Thyroid gland (tissue), 4 donors: ENCODE data around the gene SND1. TPM values are rescaled to one million over a fixed set of nuclear protein-coding genes. Genes with fewer than 3 reads are reported as not detected.
"Not testable (repeated sequence)": the region's sequence is repeated elsewhere in the genome, so short reads cannot be mapped to it uniquely, and the experiment has no call there.

Experiments used
- DNase-seq, 2 donors: peaks; one replicate each; pipeline ENCODE4 v3.0.0-alpha.2; 2019
- H3K27ac ChIP-seq, 3 donors: fragments of 200-600 bp; sonication (generic); 1 replicate in 2 of 3; 2 replicates in 1 of 3; pipeline ENCODE4 v1.5.1; 2016 to 2019; ENCODE audit warnings: mild to moderate bottlenecking in 1 of 3, moderate library complexity in 1 of 3
- H3K27me3 ChIP-seq: fragments of 200-600 bp; sonication (generic); one replicate; pipeline ENCODE4 v1.5.1; 2019
- H3K36me3 ChIP-seq, 2 donors: fragments of 200-600 bp; sonication (generic); one replicate each; pipeline ENCODE4 v1.5.1; 2016 to 2019
- H3K4me1 ChIP-seq, 2 donors: fragments of 200-600 bp; sonication (generic); one replicate each; pipeline ENCODE4 v1.5.1; 2017 to 2019
- H3K4me3 ChIP-seq, 3 donors: fragments of 200-600 bp; sonication (generic); replicated peaks in 1 of 3; 1 replicate in 2 of 3; 2 replicates in 1 of 3; pipeline ENCODE4 v1.5.1; 2016; ENCODE audit warnings: mild to moderate bottlenecking in 1 of 3
- H3K9me3 ChIP-seq: fragments of 200-600 bp; sonication (generic); one replicate; pipeline ENCODE4 v1.5.1; 2017
- POLR2A ChIP-seq, 2 donors: fragments of 450-650 bp; IDR thresholded peaks; one replicate each; pipeline ENCODE4 v1.6.1; 2017; ENCODE audit warnings: antibody characterized with exemption in 2 of 2, mild to moderate bottlenecking in 2 of 2, moderate library complexity in 1 of 2
- WGBS, 2 donors: methylation state at CpG; one replicate each; pipeline ENCODE4 v1.1.5; 2017; 5-methylcytosine and 5-hydroxymethylcytosine counted together
- intact Hi-C: fragments of 100-400 bp; cut with DNase I; formaldehyde crosslinking; loops from one replicate; pipeline ENCODE4 v1.15.1; 2023
- total RNA-seq, 4 donors: library from RNA; depleted of rRNA; stranded (reverse); fragments of >200 nt; gene quantifications; one replicate each; pipeline ENCODE4 v1.2.3, GENCODE V29; 2016
- TF ChIP-seq, protein P1 (sequence below), 6 experiments: fragments of 200-600 bp in 3 of 6; fragments of 450-650 bp in 3 of 6; sonication (generic) in 3 of 6; IDR thresholded peaks; one replicate each; pipeline ENCODE4 v1.5.1; 2016 to 2019; ENCODE audit warnings: antibody characterized with exemption in 6 of 6, mild to moderate bottlenecking in 2 of 6, inconsistent platforms in 1 of 6, moderate library complexity in 1 of 6

Gene SND1
- total RNA-seq, 4 donors from 2014 or later = 126 to 167 (median 144) TPM

DNA sequence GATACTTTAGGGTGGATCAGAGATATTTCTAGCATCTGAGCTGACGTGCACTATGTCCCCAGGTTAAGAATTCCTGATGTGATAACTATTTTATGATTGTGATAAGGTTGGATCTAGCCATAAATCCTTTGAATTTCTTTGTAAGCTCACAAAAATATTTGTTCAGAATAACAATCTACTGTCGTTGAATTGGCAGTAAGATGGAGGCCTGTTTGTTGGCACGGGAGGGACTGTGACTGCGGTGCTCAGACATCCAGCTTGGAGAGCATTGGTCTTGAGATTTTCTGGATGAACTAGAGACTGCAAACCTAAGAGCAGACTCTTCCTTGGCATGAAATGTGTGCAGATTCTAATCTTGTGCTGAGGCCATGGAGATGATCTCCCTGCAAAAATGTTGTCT, 248.1 kb downstream of the SND1 start:
- Histone ChIP-seq H3K27me3 (no peaks in the 10 kb centered on the region), H3K9me3 (no peaks in the 10 kb centered on the region)
- intact Hi-C loops = no loop called here

DNA sequence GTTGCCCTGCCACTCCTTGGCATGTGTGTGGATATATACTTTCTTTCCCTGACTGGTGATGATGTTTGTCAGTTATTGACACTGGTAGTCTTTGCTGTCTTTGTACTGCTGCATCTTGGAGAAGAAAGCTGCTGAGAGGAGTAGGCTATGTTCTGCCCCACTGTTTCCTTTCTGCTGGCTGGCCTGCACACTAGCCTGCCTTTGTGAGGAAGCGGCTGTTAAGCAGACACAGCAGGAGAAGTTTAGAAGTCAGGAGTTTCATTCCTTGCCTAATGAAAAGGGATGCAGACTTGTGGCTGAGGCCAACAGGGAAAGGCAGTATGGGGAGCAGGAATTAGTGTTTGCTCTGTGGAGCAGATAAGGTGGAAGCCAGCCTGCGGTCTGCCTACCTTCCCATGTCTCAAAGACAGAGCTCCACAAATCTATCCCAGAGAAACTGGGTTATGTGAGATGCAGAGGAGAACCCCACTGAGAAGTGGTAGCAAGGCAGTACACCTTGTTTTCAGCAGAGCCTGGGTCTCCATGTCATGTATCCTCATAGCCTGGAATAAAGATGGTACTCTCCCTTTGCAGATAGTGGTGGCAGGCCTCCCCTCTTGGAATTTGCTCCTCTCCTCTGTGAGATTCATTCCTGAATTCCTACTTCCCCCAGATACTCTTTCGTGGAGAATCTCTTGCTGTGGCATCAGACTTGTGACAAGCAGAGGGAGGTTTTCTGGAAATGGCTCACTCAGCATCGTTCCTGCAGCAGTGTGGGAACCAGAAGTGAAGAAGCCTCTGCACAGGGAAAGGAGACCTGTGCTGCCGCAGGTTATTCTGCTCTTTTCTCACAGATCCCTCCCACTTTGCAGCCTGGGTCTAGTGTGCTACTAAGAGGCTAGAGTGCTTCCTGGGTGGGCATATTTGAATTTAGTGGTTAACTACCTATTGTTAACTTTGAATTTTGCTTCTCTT, 249.0 kb downstream of the SND1 start:
- Histone ChIP-seq H3K9me3 (no peaks in the 10 kb centered on the region), H3K4me3 (no peak overlapping the region), H3K36me3 (no peaks in the 10 kb centered on the region), H3K4me1 (peaks cover 11 to 13% of the 10 kb centered on the region in 2 donors), H3K27ac (no peak overlapping the region), H3K27me3 (no peaks in the 10 kb centered on the region)
- 81 to 84% methylated on average over 5 of the region's 5 CpGs for WGBS, 2 donors
- no peak for DNase-seq
- no peak for TF ChIP-seq POLR2A (IDR thresholded peaks at IDR 0.05)
- TF ChIP-seq, protein P1, sequence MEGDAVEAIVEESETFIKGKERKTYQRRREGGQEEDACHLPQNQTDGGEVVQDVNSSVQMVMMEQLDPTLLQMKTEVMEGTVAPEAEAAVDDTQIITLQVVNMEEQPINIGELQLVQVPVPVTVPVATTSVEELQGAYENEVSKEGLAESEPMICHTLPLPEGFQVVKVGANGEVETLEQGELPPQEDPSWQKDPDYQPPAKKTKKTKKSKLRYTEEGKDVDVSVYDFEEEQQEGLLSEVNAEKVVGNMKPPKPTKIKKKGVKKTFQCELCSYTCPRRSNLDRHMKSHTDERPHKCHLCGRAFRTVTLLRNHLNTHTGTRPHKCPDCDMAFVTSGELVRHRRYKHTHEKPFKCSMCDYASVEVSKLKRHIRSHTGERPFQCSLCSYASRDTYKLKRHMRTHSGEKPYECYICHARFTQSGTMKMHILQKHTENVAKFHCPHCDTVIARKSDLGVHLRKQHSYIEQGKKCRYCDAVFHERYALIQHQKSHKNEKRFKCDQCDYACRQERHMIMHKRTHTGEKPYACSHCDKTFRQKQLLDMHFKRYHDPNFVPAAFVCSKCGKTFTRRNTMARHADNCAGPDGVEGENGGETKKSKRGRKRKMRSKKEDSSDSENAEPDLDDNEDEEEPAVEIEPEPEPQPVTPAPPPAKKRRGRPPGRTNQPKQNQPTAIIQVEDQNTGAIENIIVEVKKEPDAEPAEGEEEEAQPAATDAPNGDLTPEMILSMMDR (IDR thresholded peaks at IDR 0.05) = no peak
- intact Hi-C loops = no loop called here

More for the DNA sequence above, 248.1 kb downstream of the SND1 start:
- WGBS, 2 donors = 49 to 76% methylated on average over 4 of the region's 4 CpGs
- Histone ChIP-seq H3K4me3 (no peak overlapping the region), H3K36me3 (no peaks in the 10 kb centered on the region), H3K27ac (no peak overlapping the region), H3K4me1 (peaks cover 11 to 13% of the 10 kb centered on the region in 2 donors)
- TF ChIP-seq, protein P1 (IDR thresholded peaks at IDR 0.05) = no peak
- no peak for TF ChIP-seq POLR2A (IDR thresholded peaks at IDR 0.05)
- no peak for DNase-seq

DNA sequence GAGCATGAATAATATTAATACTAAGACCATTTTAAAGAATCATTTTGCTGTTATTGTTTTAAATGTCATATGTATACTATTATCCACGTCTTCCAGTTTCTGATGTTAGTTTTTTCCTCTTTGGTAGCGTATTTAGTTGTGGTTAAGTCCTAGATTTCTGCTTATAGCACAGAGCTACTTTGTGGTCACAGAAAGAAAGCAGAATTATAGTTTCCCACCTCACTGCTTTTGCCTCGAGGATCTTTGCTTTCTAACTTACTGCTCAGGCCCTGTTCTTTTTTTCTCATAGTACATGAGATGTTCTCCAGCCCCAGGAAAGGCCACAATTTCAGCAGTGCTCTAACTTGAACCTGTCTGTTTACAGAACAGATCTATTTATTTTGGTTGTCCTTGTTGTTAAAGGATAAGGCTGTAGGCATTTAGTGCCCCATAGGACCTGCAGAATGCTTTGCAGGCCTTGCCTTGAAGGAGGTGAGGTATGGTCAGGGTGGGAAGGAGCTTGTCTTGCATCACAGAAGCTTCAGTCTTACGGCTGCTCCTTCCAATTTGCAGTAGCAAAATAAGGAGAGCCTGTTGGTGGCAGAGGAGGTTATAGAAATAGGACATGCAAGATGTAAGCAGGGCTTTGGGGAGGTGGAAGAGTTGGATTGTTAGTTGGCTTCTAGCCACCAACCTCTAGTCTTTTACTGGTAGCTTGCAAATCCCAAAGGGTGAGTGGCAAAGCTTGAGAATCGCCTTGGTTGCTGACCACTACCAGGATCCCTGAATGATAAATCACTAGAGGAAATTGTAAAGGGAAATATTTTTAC, 250.1 kb downstream of the SND1 start:
- no peak for DNase-seq

DNA sequence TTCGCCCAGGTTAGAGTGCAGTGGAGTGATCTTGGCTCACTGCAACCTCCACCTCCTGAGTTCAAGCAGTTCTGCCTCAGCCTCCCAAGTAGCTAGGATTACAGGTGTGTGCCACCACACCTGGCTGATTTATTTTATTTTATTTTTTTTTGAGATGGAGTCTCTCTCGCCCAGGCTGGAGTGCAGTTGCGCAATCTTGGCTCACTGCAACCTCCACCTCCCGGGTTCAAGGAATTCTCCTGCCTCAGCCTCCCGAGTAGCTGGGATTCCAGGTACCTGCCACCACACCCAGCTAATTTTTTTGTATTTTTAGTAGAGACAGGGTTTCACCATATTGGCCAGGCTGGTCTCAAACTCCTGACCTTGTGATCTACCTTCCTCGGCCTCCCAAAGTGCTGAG, 250.8 kb downstream of the SND1 start:
- intact Hi-C loops, DNase-seq, H3K27me3 ChIP-seq, H3K4me3 ChIP-seq, H3K27ac ChIP-seq, H3K9me3 ChIP-seq, H3K36me3 ChIP-seq: not testable (repeated sequence)
- WGBS, 2 donors = 96 to 98% methylated on average over 6 of the region's 6 CpGs
- peaks cover 11 to 13% of the 10 kb centered on the region in 2 donors for H3K4me1 ChIP-seq

More for the DNA sequence above, 250.1 kb downstream of the SND1 start:
- intact Hi-C loops = no loop called here
- no peak for TF ChIP-seq POLR2A (IDR thresholded peaks at IDR 0.05)
- TF ChIP-seq, protein P1 (IDR thresholded peaks at IDR 0.05) = no peak
- H3K4me1 ChIP-seq = peaks cover 11 to 13% of the 10 kb centered on the region in 2 donors
- no peak overlapping the region for H3K4me3 ChIP-seq
- no peaks in the 10 kb centered on the region for H3K36me3 ChIP-seq
- no peaks in the 10 kb centered on the region for H3K9me3 ChIP-seq
- H3K27ac ChIP-seq = no peak overlapping the region
- WGBS, 2 donors = 86 to 89% methylated on average over 5 of the region's 5 CpGs
- no peaks in the 10 kb centered on the region for H3K27me3 ChIP-seq

DNA sequence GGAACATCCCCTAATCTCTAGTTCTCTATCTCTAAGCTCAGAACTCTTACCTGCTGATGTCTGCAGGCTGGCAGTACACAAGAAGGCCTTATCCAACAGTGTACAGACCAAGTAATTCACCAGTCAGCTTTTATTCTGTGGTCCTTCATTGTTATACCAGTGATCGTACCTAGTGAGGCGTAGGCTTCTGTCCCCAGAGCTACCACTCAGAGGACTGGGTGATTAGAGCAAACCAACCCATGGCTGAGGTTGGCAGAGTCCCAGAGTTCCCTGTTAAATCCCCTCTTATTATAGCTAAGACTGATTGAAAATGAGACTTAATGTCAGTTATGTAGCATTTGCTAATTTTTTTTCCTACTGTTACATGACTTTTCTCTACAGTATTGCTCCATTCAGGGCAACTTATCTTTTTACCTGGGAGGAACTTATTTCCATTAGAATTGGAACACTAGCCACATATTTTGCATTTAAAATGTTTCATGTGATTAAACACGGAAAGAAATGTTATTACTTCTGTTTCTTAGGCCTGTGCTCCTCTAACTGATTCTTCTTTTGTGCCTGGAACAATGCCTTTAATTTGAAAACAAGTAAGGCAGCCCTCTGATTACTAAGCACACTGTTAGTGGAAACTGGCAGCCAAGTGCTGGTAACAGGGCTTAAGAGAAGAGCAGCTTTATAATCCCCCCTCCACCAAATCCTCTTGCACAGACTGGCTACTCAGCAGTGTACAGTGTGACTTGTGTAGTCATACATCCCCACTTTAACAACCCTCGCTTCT, 252.1 kb downstream of the SND1 start:
- WGBS, 2 donors = 81 to 84% methylated on average over 4 of the region's 4 CpGs
- TF ChIP-seq POLR2A (IDR thresholded peaks at IDR 0.05) = no peak
- TF ChIP-seq, protein P1 (IDR thresholded peaks at IDR 0.05) = no peak
- intact Hi-C loops = no loop called here
- H3K36me3 ChIP-seq = no peaks in the 10 kb centered on the region
- peak in 1 of 2 donors; percentile 5 for DNase-seq
- H3K27ac ChIP-seq = no peak overlapping the region
- peaks cover 11 to 13% of the 10 kb centered on the region in 2 donors for H3K4me1 ChIP-seq
- H3K27me3 ChIP-seq = no peaks in the 10 kb centered on the region
- no peak overlapping the region for H3K4me3 ChIP-seq
- H3K9me3 ChIP-seq = no peaks in the 10 kb centered on the region
